IMR-90 (cell line): Measurements from ENCODE around the gene SIRT5. TPM values are rescaled to one million over a fixed set of nuclear protein-coding genes. Genes with fewer than 3 reads are reported as not detected.

Experiments used
- ATAC-seq: fragments of 200-7000 bp; cut with Tn5 transposase; 2 replicates; pipeline ENCODE4 v1.9.1; 2020; ENCODE audit warnings: low read depth, mild to moderate bottlenecking, moderate library complexity
- BruUV-seq: library from RNA; stranded (reverse); fragments of 400-500 nt; replicated peaks from 2 replicates; lab custom pipeline; 2021; lab: Mats Ljungman, UMichigan
- CTCF ChIA-PET: fragments of 300-600 bp; formaldehyde crosslinking; extraction: SDS; loops from one replicate; lab custom pipeline; 2021; ENCODE audit warnings: antibody characterized with exemption; lab: Yijun Ruan, JAX
- POLR2A ChIA-PET: fragments of 300-600 bp; sonication (Branson Sonifier 250); formaldehyde crosslinking; loops from one replicate; lab custom pipeline; 2022; ENCODE audit warnings: antibody characterized with exemption; ENCODE audit not compliant: unreplicated experiment; lab: Charles Lee
- DNase-seq: peaks from one replicate; pipeline ENCODE4 v3.0.0; 2013
- H2AFZ ChIP-seq: replicated peaks from 2 replicates; pipeline ENCODE3; 2013; ENCODE audit warnings: low read length, mild to moderate bottlenecking; ENCODE audit not compliant: poor library complexity
- H2AK5ac ChIP-seq: 2 replicates; pipeline ENCODE4 v1.6.1; 2013; ENCODE audit warnings: low read depth, low read length, inconsistent platforms
- H2AK9ac ChIP-seq: replicated peaks from 2 replicates; pipeline ENCODE3; 2013; ENCODE audit warnings: mild to moderate bottlenecking, low read depth, low read length, moderate library complexity; ENCODE audit not compliant: poor library complexity
- H2BK120ac ChIP-seq: 2 replicates; pipeline ENCODE4 v1.6.1; 2013; ENCODE audit warnings: low read depth, low read length, inconsistent platforms
- H2BK15ac ChIP-seq: 3 replicates; pipeline ENCODE4 v1.6.1; 2013; ENCODE audit warnings: low read depth, low read length, inconsistent platforms
- H2BK20ac ChIP-seq: 2 replicates; pipeline ENCODE4 v1.6.1; 2013; ENCODE audit warnings: low read depth, mild to moderate bottlenecking, inconsistent platforms, low read length, moderate library complexity
- H2BK5ac ChIP-seq: 2 replicates; pipeline ENCODE4 v1.6.1; 2013; ENCODE audit warnings: mild to moderate bottlenecking, low read depth, low read length, inconsistent platforms; ENCODE audit not compliant: poor library complexity, severe bottlenecking
- H3K14ac ChIP-seq: replicated peaks from 2 replicates; pipeline ENCODE4 v1.6.1; 2013; ENCODE audit warnings: low read depth, low read length, inconsistent platforms
- H3K18ac ChIP-seq: 2 replicates; pipeline ENCODE4 v1.6.1; 2013; ENCODE audit warnings: low read depth, low read length, control low read depth
- H3K23ac ChIP-seq: 2 replicates; pipeline ENCODE4 v1.6.1; 2013; ENCODE audit warnings: low read depth, low read length, inconsistent platforms
- H3K27ac ChIP-seq: 2 replicates; pipeline ENCODE4 v1.5.1; 2013; ENCODE audit warnings: mild to moderate bottlenecking, control low read depth, low read length; ENCODE audit not compliant: insufficient read depth
- H3K27me3 ChIP-seq: 2 replicates; pipeline ENCODE4 v1.6.1; 2013; ENCODE audit warnings: low read length; ENCODE audit not compliant: control insufficient read depth, insufficient read depth
- H3K36me3 ChIP-seq: 2 replicates; pipeline ENCODE4 v1.6.1; 2013; ENCODE audit warnings: low read length, mixed read lengths; ENCODE audit not compliant: control insufficient read depth, insufficient read depth
- H3K4ac ChIP-seq: 2 replicates; pipeline ENCODE4 v1.6.1; 2013; ENCODE audit warnings: low read depth, low read length, inconsistent platforms
- H3K4me1 ChIP-seq: 2 replicates; pipeline ENCODE4 v1.6.1; 2013; ENCODE audit warnings: low read length, mixed read lengths; ENCODE audit not compliant: control insufficient read depth, insufficient read depth
- H3K4me2 ChIP-seq: 2 replicates; pipeline ENCODE4 v1.6.1; 2013; ENCODE audit warnings: low read depth, mild to moderate bottlenecking, control low read depth, low read length, moderate library complexity
- H3K4me3 ChIP-seq: 2 replicates; pipeline ENCODE4 v1.5.1; 2013; ENCODE audit warnings: low read depth, mild to moderate bottlenecking, control low read depth, low read length, moderate library complexity; ENCODE audit not compliant: insufficient read depth
- H3K56ac ChIP-seq: 2 replicates; pipeline ENCODE4 v1.6.1; 2013; ENCODE audit warnings: low read length, inconsistent platforms; ENCODE audit not compliant: insufficient read depth; ENCODE audit errors: extremely low read depth
- H3K79me1 ChIP-seq, 2 experiments: 2 replicates each; pipeline ENCODE4 v1.6.1; 2013; ENCODE audit warnings: low read length in 2 of 2, inconsistent platforms in 1 of 2, low read depth in 1 of 2
- H3K9ac ChIP-seq: 2 replicates; pipeline ENCODE4 v1.6.1; 2013; ENCODE audit warnings: low read depth, low read length, control low read depth
- H3K9me1 ChIP-seq: 2 replicates; pipeline ENCODE4 v1.6.1; 2013; ENCODE audit warnings: low read length, inconsistent platforms; ENCODE audit not compliant: insufficient read depth
- H3K9me3 ChIP-seq: 2 replicates; pipeline ENCODE4 v1.6.1; 2013; ENCODE audit warnings: low read length; ENCODE audit not compliant: control insufficient read depth, insufficient read depth
- H4K20me1 ChIP-seq: 2 replicates; pipeline ENCODE4 v1.6.1; 2013; ENCODE audit warnings: low read length, inconsistent platforms; ENCODE audit not compliant: insufficient read depth
- H4K5ac ChIP-seq: 2 replicates; pipeline ENCODE4 v1.6.1; 2013; ENCODE audit warnings: mild to moderate bottlenecking, low read depth, low read length, control low read depth
- H4K8ac ChIP-seq, 2 experiments: 2 replicates each; pipeline ENCODE4 v1.6.1; 2013; ENCODE audit warnings: low read depth in 2 of 2, low read length in 2 of 2, control low read depth in 1 of 2, inconsistent platforms in 1 of 2
- H4K91ac ChIP-seq: 2 replicates; pipeline ENCODE4 v1.6.1; 2013; ENCODE audit warnings: low read depth, low read length, inconsistent platforms; ENCODE audit not compliant: insufficient read depth
- CEBPB ChIP-seq: IDR thresholded peaks from 2 replicates; pipeline ENCODE4 v1.6.1; 2012; ENCODE audit warnings: low read depth, low read length, improper control_type of control experiment
- ELK1 ChIP-seq: fragments of 150-350 bp; IDR thresholded peaks from 2 replicates; pipeline ENCODE4 v1.6.1; 2016; ENCODE audit warnings: low read depth, mild to moderate bottlenecking, low read length, moderate library complexity, borderline replicate concordance
- MAZ ChIP-seq: IDR thresholded peaks from 2 replicates; pipeline ENCODE4 v1.6.1; 2012; ENCODE audit warnings: low read depth, mild to moderate bottlenecking, low read length, improper control_type of control experiment, moderate library complexity, borderline replicate concordance
- NFE2L2 ChIP-seq: fragments of 150-350 bp; IDR thresholded peaks from 2 replicates; pipeline ENCODE4 v1.6.1; 2016; ENCODE audit warnings: low read depth, mild to moderate bottlenecking, low read length
- RAD21 ChIP-seq: IDR thresholded peaks from 2 replicates; pipeline ENCODE4 v1.6.1; 2012; ENCODE audit warnings: low read length, improper control_type of control experiment
- SMC3 ChIP-seq: fragments of 150-350 bp; IDR thresholded peaks from 2 replicates; pipeline ENCODE4 v1.6.1; 2016; ENCODE audit warnings: low read depth, mild to moderate bottlenecking, antibody characterized with exemption, low read length, moderate library complexity
- WGBS, 2 experiments: methylation state at CpG; one replicate each; pipeline versions ENCODE4 v1.1.5 to v1.1.7; 2013; ENCODE audit warnings: missing lambda C conversion rate in 2 of 2; ENCODE audit not compliant: insufficient read length in 1 of 2; ENCODE audit errors: extremely low coverage in 2 of 2; 5-methylcytosine and 5-hydroxymethylcytosine counted together
- dilution Hi-C: fragments of 300-500 bp; cut with HindIII; formaldehyde crosslinking; loops from one replicate; pipeline ENCODE4 v1.14.3; 2018; ENCODE audit warnings: low sequenced_read_pairs; ENCODE audit not compliant: unreplicated experiment
- in situ Hi-C: fragments of 300-500 bp; cut with MboI; formaldehyde crosslinking; loops from 3 replicates; pipeline ENCODE4 v1.14.3; 2019; ENCODE audit warnings: low sequenced_read_pairs, inconsistent platforms, mixed read lengths
- intact Hi-C: fragments of 100-400 bp; cut with micrococcal nuclease; formaldehyde crosslinking; loops from 2 replicates; pipeline ENCODE4 v1.10.0; 2022
- polyA plus RNA-seq, 3 experiments: library from polyadenylated mRNA; depleted of rRNA; stranded (reverse); fragments of >200 nt; gene quantifications; 2 replicates each; pipeline ENCODE4 v1.2.3, GENCODE V29; 2012; ENCODE audit warnings: low replicate concordance in 1 of 3
- total RNA-seq: library from RNA; depleted of rRNA; stranded (reverse); fragments of >200 nt; gene quantifications from 2 replicates; pipeline ENCODE4 v1.2.3, GENCODE V29; 2012

SIRT5 gene
- total and polyA plus RNA-seq, 2 of the 4 experiments (the other 2 are of a cell fraction) = 4.7 to 5.2 TPM

DNA sequence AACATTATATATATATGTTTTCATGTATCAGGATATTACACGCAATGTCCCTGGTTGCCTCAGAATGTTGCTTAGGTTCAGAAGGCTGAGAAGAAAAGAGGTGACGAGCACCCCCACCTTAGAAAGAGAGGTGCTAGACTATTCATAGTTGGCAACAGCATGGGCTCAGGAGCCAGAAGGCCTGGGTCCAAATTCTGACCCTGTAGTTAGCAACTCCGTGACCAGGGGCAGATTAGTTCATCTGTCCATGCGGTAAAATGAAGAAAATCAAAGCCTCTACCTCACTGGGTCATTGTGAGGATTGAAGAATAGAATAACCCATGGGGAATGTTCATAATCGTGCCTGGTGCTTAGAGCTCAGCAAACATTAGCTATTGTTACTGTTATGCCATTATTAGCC lies 5.4 kb upstream of the SIRT5 start:
- no peak overlapping the region for H4K8ac ChIP-seq
- no peak overlapping the region for H2BK15ac ChIP-seq
- H3K23ac ChIP-seq = no peak overlapping the region
- no peaks in the 10 kb centered on the region for H4K20me1 ChIP-seq
- dilution Hi-C loops (no loop called here), intact Hi-C loops (no loop called here), in situ Hi-C loops (no loop called here)
- no peak overlapping the region for H3K4me3 ChIP-seq
- no peak for DNase-seq
- H3K27ac ChIP-seq = no peak overlapping the region
- no peak overlapping the region for H4K5ac ChIP-seq
- no TSS peak for BruUV-seq
- H2BK120ac ChIP-seq = no peak overlapping the region
- H3K27me3 ChIP-seq = peaks cover 19% of the 10 kb centered on the region
- no peaks in the 10 kb centered on the region for H3K9me3 ChIP-seq
- WGBS, 2 experiments = 82% methylated on average over 2 of the region's 5 CpGs; no CpG with 5 or more reads in 1 of the 2 experiments
- H3K79me1 ChIP-seq = peaks cover 7 to 8% of the 10 kb centered on the region in 2 experiments; a peak in 3 of 4 replicates
- no peak overlapping the region for H3K9ac ChIP-seq
- H4K91ac ChIP-seq = no peak overlapping the region
- H3K56ac ChIP-seq = no peak overlapping the region
- no peak overlapping the region for H2BK20ac ChIP-seq
- H3K4me1 ChIP-seq = no peaks in the 10 kb centered on the region; the same call in 1 of the 2 replicates
- no peak overlapping the region for H3K4me2 ChIP-seq
- CTCF ChIA-PET = no interaction called here
- H3K9me1 ChIP-seq = no peaks in the 10 kb centered on the region; the same call in 1 of the 2 replicates
- TF ChIP-seq ELK1 (no peak), RAD21 (no peak), SMC3 (no peak), CEBPB (no peak), MAZ (no peak), NFE2L2 (no peak)
- no peak overlapping the region for H3K14ac ChIP-seq
- POLR2A ChIA-PET = no interaction called here
- no peak overlapping the region for H3K18ac ChIP-seq
- no peak overlapping the region for H2AFZ ChIP-seq
- H2BK5ac ChIP-seq = no peak overlapping the region
- no peak overlapping the region for H2AK5ac ChIP-seq
- ATAC-seq = no peak
- H2AK9ac ChIP-seq = no peak overlapping the region
- no peaks in the 10 kb centered on the region for H3K36me3 ChIP-seq
- no peak overlapping the region for H3K4ac ChIP-seq
